ENCODE data around the gene TEX26.

The TEX26 gene

GRCh38 chr13:30895773-30896172 lies 36.7 kb upstream of the TEX26 start:
- Mint-ChIP-seq H3K4me1 (peaks cover 34% of the 10 kb centered on the region), H3K36me3 (ENCODE audit: low read depth) (no peaks in the 10 kb centered on the region), H3K4me3 (no peak overlapping the region), H3K27me3 (ENCODE audit: low read depth, poor library complexity) (peaks cover 12% of the 10 kb centered on the region), H3K27ac (no peak overlapping the region), H3K9me3 (peaks cover 4% of the 10 kb centered on the region)
- DNase-seq = no peak
- TF ChIP-seq CTCF (IDR thresholded peaks at IDR 0.05) = no peak

GRCh38 chr13:30898070-30898469 lies 34.4 kb upstream of the TEX26 start:
- no peak overlapping the region for H3K4me3 Mint-ChIP-seq
- no peak for DNase-seq
- H3K9me3 Mint-ChIP-seq = peaks cover 1% of the 10 kb centered on the region
- H3K27me3 Mint-ChIP-seq (ENCODE audit: low read depth, poor library complexity) = peaks cover 12% of the 10 kb centered on the region
- no peak overlapping the region for H3K27ac Mint-ChIP-seq
- TF ChIP-seq CTCF (IDR thresholded peaks at IDR 0.05) = no peak
- peaks cover 29% of the 10 kb centered on the region for H3K4me1 Mint-ChIP-seq
- H3K36me3 Mint-ChIP-seq (ENCODE audit: low read depth) = no peaks in the 10 kb centered on the region

- Mint-ChIP-seq H3K27ac (peak overlapping the region; percentile 80), H3K4me1 (peaks cover 24% of the 10 kb centered on the region), H3K27me3 (ENCODE audit: low read depth, poor library complexity) (peaks cover 17% of the 10 kb centered on the region), H3K9me3 (peaks cover under 1% of the 10 kb centered on the region), H3K36me3 (ENCODE audit: low read depth) (no peaks in the 10 kb centered on the region), H3K4me3 (no peak overlapping the region)
- DNase-seq = no peak
- no peak for TF ChIP-seq CTCF (IDR thresholded peaks at IDR 0.05)
Measured at GRCh38 chr13:30898678-30899241, 33.7 kb upstream of the TEX26 start.

GRCh38 chr13:30900436-30900835 lies 32.0 kb upstream of the TEX26 start:
- DNase-seq = no peak
- no peaks in the 10 kb centered on the region for H3K36me3 Mint-ChIP-seq (ENCODE audit: low read depth)
- no peak overlapping the region for H3K27ac Mint-ChIP-seq
- peaks cover 5% of the 10 kb centered on the region for H3K9me3 Mint-ChIP-seq
- peaks cover 24% of the 10 kb centered on the region for H3K4me1 Mint-ChIP-seq
- H3K4me3 Mint-ChIP-seq = no peak overlapping the region
- peaks cover 34% of the 10 kb centered on the region for H3K27me3 Mint-ChIP-seq (ENCODE audit: low read depth, poor library complexity)
- TF ChIP-seq CTCF (IDR thresholded peaks at IDR 0.05) = no peak

- Mint-ChIP-seq H3K4me1 (peaks cover 20% of the 10 kb centered on the region), H3K27me3 (ENCODE audit: low read depth, poor library complexity) (peaks cover 40% of the 10 kb centered on the region), H3K4me3 (no peak overlapping the region), H3K9me3 (peaks cover 5% of the 10 kb centered on the region), H3K36me3 (ENCODE audit: low read depth) (no peaks in the 10 kb centered on the region), H3K27ac (no peak overlapping the region)
- no peak for DNase-seq
- no peak for TF ChIP-seq CTCF (IDR thresholded peaks at IDR 0.05)
Measured at GRCh38 chr13:30900952-30901749, 31.3 kb upstream of the TEX26 start.

- Mint-ChIP-seq H3K4me1 (peaks cover 31% of the 10 kb centered on the region), H3K9me3 (peaks cover 5% of the 10 kb centered on the region), H3K4me3 (no peak overlapping the region), H3K36me3 (ENCODE audit: low read depth) (no peaks in the 10 kb centered on the region), H3K27me3 (ENCODE audit: low read depth, poor library complexity) (peaks cover 58% of the 10 kb centered on the region), H3K27ac (no peak overlapping the region)
- no peak for DNase-seq
- no peak for TF ChIP-seq CTCF (IDR thresholded peaks at IDR 0.05)
Measured at GRCh38 chr13:30904043-30904442, 28.4 kb upstream of the TEX26 start.
